Neutrophil (primary cell): ENCODE data around the gene SH3RF3.

Experiments used
- H3K27ac ChIP-seq: fragments of 200-600 bp; sonication (generic); 2 replicates; pipeline ENCODE4 v1.5.1; 2016; ENCODE audit warnings: mild to moderate bottlenecking, moderate library complexity
- H3K27me3 ChIP-seq: fragments of 200-600 bp; sonication (generic); 2 replicates; pipeline ENCODE4 v1.6.0; 2016; ENCODE audit warnings: mild to moderate bottlenecking
- H3K36me3 ChIP-seq: fragments of 200-600 bp; sonication (generic); 2 replicates; pipeline ENCODE4 v1.5.1; 2017
- H3K4me1 ChIP-seq, 2 experiments: fragments of 200-600 bp in 1 of 2; sonication (generic) in 1 of 2; 1 replicate in 1 of 2; 2 replicates in 1 of 2; pipeline versions ENCODE4 v1.5.1 to v1.6.1; 2013 to 2016; ENCODE audit warnings: low read depth in 1 of 2, low read length in 1 of 2, mild to moderate bottlenecking in 1 of 2, moderate library complexity in 1 of 2; ENCODE audit not compliant: control insufficient read depth in 1 of 2, insufficient read depth in 1 of 2
- H3K4me3 ChIP-seq, 2 experiments: fragments of 200-600 bp in 1 of 2; sonication (generic) in 1 of 2; 1 replicate in 1 of 2; 2 replicates in 1 of 2; pipeline ENCODE4 v1.5.1; 2013 to 2016; ENCODE audit warnings: low read depth in 1 of 2, low read length in 1 of 2, mild to moderate bottlenecking in 1 of 2, moderate library complexity in 1 of 2
- H3K9me3 ChIP-seq: fragments of 200-600 bp; sonication (generic); 2 replicates; pipeline ENCODE4 v1.5.1; 2016
- CTCF ChIP-seq: fragments of 200-600 bp; sonication (generic); IDR thresholded peaks from 2 replicates; pipeline ENCODE4 v1.5.1; 2016; ENCODE audit warnings: antibody characterized with exemption

SH3RF3 gene

GRCh38 chr2:109447776-109448175 lies 318.8 kb downstream of the SH3RF3 start:
- TF ChIP-seq CTCF: no peak
- H3K4me3 ChIP-seq: no peak overlapping the region
- no peaks in the 10 kb centered on the region for H3K27me3 ChIP-seq
- no peak overlapping the region for H3K27ac ChIP-seq
- H3K36me3 ChIP-seq: peaks cover 30% of the 10 kb centered on the region
- H3K9me3 ChIP-seq: peaks cover 6% of the 10 kb centered on the region
- no peaks in the 10 kb centered on the region for H3K4me1 ChIP-seq

- no peak for TF ChIP-seq CTCF
- Histone ChIP-seq H3K27me3 (no peaks in the 10 kb centered on the region), H3K9me3 (peaks cover 1% of the 10 kb centered on the region), H3K27ac (no peak overlapping the region), H3K36me3 (peaks cover 30% of the 10 kb centered on the region), H3K4me3 (no peak overlapping the region), H3K4me1 (no peaks in the 10 kb centered on the region)
These were observed 319.2 kb downstream of the SH3RF3 start for GRCh38 chr2:109448207-109448606.

GRCh38 chr2:109448946-109449788 lies 320.2 kb downstream of the SH3RF3 start:
- peaks cover 30% of the 10 kb centered on the region for H3K36me3 ChIP-seq
- no peak overlapping the region for H3K4me3 ChIP-seq
- no peaks in the 10 kb centered on the region for H3K27me3 ChIP-seq
- TF ChIP-seq CTCF: no peak
- H3K27ac ChIP-seq: no peak overlapping the region
- no peaks in the 10 kb centered on the region for H3K4me1 ChIP-seq
- H3K9me3 ChIP-seq: no peaks in the 10 kb centered on the region

- Histone ChIP-seq H3K27ac (no peak overlapping the region), H3K4me1 (no peaks in the 10 kb centered on the region), H3K36me3 (peaks cover 32% of the 10 kb centered on the region), H3K9me3 (no peaks in the 10 kb centered on the region), H3K4me3 (no peak overlapping the region), H3K27me3 (no peaks in the 10 kb centered on the region)
- no peak for TF ChIP-seq CTCF
These were observed 321.7 kb downstream of the SH3RF3 start for GRCh38 chr2:109450574-109451273.

- no peak for TF ChIP-seq CTCF
- no peaks in the 10 kb centered on the region for H3K4me1 ChIP-seq
- peaks cover 36% of the 10 kb centered on the region for H3K36me3 ChIP-seq
- H3K4me3 ChIP-seq: no peak overlapping the region
- no peaks in the 10 kb centered on the region for H3K9me3 ChIP-seq
- no peaks in the 10 kb centered on the region for H3K27me3 ChIP-seq
- no peak overlapping the region for H3K27ac ChIP-seq
These were observed 322.7 kb downstream of the SH3RF3 start for GRCh38 chr2:109451671-109452070.
